Purkinje cell (primary cell): ENCODE results near the gene CCDC73. TPM values are rescaled to one million over a fixed set of nuclear protein-coding genes. Genes with fewer than 3 reads are reported as not detected.

Experiments
- polyA plus RNA-seq: library from polyadenylated mRNA; unstranded; fragments of >200 nt; fragmentation: Nextera tagmentation; gene quantifications from 2 replicates; pipeline ENCODE4 v1.2.1, GENCODE V29; 2014

Gene CCDC73
- polyA plus RNA-seq, result 0.40 and 0.91 TPM in 2 replicates

DNA sequence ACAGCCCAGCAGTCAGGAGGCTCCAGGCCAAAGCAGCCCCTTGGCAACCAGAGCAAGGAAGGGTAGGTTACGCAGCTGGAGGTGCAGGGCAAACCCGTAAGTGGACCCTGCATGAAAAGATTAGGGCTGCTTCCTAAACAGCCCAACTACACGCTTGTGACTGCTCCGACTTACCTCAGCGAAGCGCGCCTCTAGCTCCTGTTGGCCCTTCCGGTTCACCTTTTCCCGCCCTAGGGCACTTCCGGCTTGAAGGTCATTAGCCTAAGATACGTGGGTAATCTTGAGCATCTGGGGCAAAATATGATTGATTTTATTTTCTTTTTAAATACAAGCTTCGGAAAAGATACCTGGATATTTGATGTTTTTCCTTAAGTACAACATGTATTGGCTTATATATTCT, at the start of gene CCDC73:
Gene CCDC73 (minus strand): TSS at position 224 of the 400 bp plus-strand sequence. CDS start 34,419 bp downstream, outside the sequence.

GRCh38 chr11:32829680-32830412, 35.4 kb upstream of the CCDC73 start, which contains the start of gene PRRG4:
Gene PRRG4, plus strand, starts transcription at chr11:32829927. Its CDS starts 603 bp downstream, at chr11:32830530.

GRCh38 chr11:32583459-32584271, 210.8 kb downstream of the CCDC73 start, which contains the start of gene EIF3M:
Gene EIF3M, plus strand, starts transcription at chr11:32583831. Its CDS starts 57 bp downstream, at chr11:32583888.

Other genes starting within 250 kb of the CCDC73 start
- gene EIF3M, start 210.8 kb downstream of the CCDC73 start, polyA plus RNA-seq, result 217 and 302 TPM in 2 replicates
- gene PRRG4, start 35.3 kb upstream of the CCDC73 start, polyA plus RNA-seq, result 0.07 and 0.36 TPM in 2 replicates
- 2.2 and 4.9 TPM in 2 replicates for gene QSER1, start 98.1 kb upstream of the CCDC73 start, polyA plus RNA-seq
- gene DEPDC7, start 221.2 kb upstream of the CCDC73 start, polyA plus RNA-seq, result 0.95 TPM in 1 of 2 replicates, not detected in the other
- gene TCP11L1, start 244.9 kb upstream of the CCDC73 start, polyA plus RNA-seq, result 6.5 and 6.7 TPM in 2 replicates